HepG2 (cell line): ENCODE data around the gene BCAS2. TPM values are rescaled to one million over a fixed set of nuclear protein-coding genes. Genes with fewer than 3 reads are reported as not detected.

ENCODE experiments used
- BCL6 ChIP-seq: IDR thresholded peaks from 2 replicates; pipeline ENCODE4 v1.6.1; 2016; ENCODE audit warnings: missing genetic modification reagents, missing compliant biosample characterization
- BORCS8-MEF2B ChIP-seq: sonication (generic); formaldehyde crosslinking; IDR thresholded peaks from 2 replicates; pipeline ENCODE4 v1.8.0; 2022; ENCODE audit warnings: mild to moderate bottlenecking, missing genetic modification reagents
- IKZF4 ChIP-seq: sonication (generic); formaldehyde crosslinking; IDR thresholded peaks from 2 replicates; pipeline ENCODE4 v1.5.1; 2020; ENCODE audit warnings: borderline replicate concordance, mild to moderate bottlenecking, low read depth, missing genetic modification reagents; ENCODE audit errors: not compliant biosample characterization
- JUNB ChIP-seq: sonication (generic); formaldehyde crosslinking; IDR thresholded peaks from 2 replicates; pipeline ENCODE4 v1.8.0; 2022; ENCODE audit warnings: missing genetic modification reagents, mild to moderate bottlenecking, borderline replicate concordance
- MIXL1 ChIP-seq: IDR thresholded peaks from 2 replicates; pipeline ENCODE4 v1.6.1; 2016
- NR1H2 ChIP-seq: sonication (generic); formaldehyde crosslinking; IDR thresholded peaks from 2 replicates; pipeline ENCODE4 v1.8.1; 2022; ENCODE audit warnings: low read depth, missing genetic modification reagents, borderline replicate concordance
- YEATS2 ChIP-seq: sonication (generic); formaldehyde crosslinking; IDR thresholded peaks from 2 replicates; pipeline ENCODE4 v1.4.0; 2020; ENCODE audit warnings: missing genetic modification reagents, borderline replicate concordance
- ZBTB43 ChIP-seq: sonication (generic); formaldehyde crosslinking; conservative IDR thresholded peaks from 2 replicates; pipeline ENCODE4 v1.4.0; 2020; ENCODE audit warnings: missing genetic modification reagents
- ZNF143 ChIP-seq: sonication (generic); formaldehyde crosslinking; IDR thresholded peaks from 2 replicates; pipeline ENCODE4 v1.4.0; 2020; ENCODE audit warnings: missing genetic modification reagents
- ZNF543 ChIP-seq: sonication (generic); formaldehyde crosslinking; IDR thresholded peaks from 2 replicates; pipeline ENCODE4 v1.4.0; 2020; ENCODE audit warnings: mild to moderate bottlenecking, missing genetic modification reagents
- ZNF574 ChIP-seq: sonication (generic); formaldehyde crosslinking; IDR thresholded peaks from 2 replicates; pipeline ENCODE4 v1.4.0; 2020; ENCODE audit warnings: missing genetic modification reagents
- ZNF749 ChIP-seq: sonication (generic); formaldehyde crosslinking; IDR thresholded peaks from 2 replicates; pipeline ENCODE4 v1.8.0; 2022; ENCODE audit warnings: mild to moderate bottlenecking, missing genetic modification reagents, moderate library complexity, borderline replicate concordance
- polyA plus RNA-seq, 8 experiments: library from polyadenylated mRNA; depleted of rRNA in 3 of 8; stranded (reverse) in 7 of 8; unstranded in 1 of 8; fragments of >200 nt; fragmentation: Illumina TruSeq in 4 of 8; extraction: Trizol in 4 of 8; gene quantifications; 2 replicates each; pipeline versions ENCODE4 v1.2.1 to v1.2.3, GENCODE V29; 2011 to 2016; ENCODE audit warnings: low read depth in 4 of 8, missing spikeins in 1 of 8, mixed read lengths in 1 of 8; ENCODE audit not compliant: insufficient read depth in 1 of 8
- total RNA-seq, 5 experiments: library from RNA; depleted of rRNA; stranded (reverse); fragments of >200 nt; fragmentation: Illumina TruSeq; extraction: Trizol; gene quantifications; 2 replicates each; pipeline ENCODE4 v1.2.3, GENCODE V29; 2016; ENCODE audit warnings: low read depth in 1 of 5
- TF ChIP-seq, protein P1 (sequence below): sonication (generic); formaldehyde crosslinking; IDR thresholded peaks from 2 replicates; pipeline ENCODE4 v1.4.0; 2020; ENCODE audit warnings: mild to moderate bottlenecking, low read depth, missing genetic modification reagents
- TF ChIP-seq, protein P2 (sequence below), 2 experiments: fragments of 450-650 bp in 1 of 2; sonication (generic) in 1 of 2; formaldehyde crosslinking; IDR thresholded peaks; 2 replicates each; pipeline versions ENCODE4 v1.5.0 to v1.8.0; 2020 to 2022; ENCODE audit warnings: mild to moderate bottlenecking in 1 of 2, missing genetic modification reagents in 1 of 2
- TF ChIP-seq, protein P3 (sequence below): fragments of 450-650 bp; IDR thresholded peaks from 2 replicates; pipeline ENCODE4 v1.6.1; 2016
- TF ChIP-seq, protein P4 (sequence below): sonication (generic); formaldehyde crosslinking; IDR thresholded peaks from 2 replicates; pipeline ENCODE4 v1.5.1; 2020; ENCODE audit warnings: mild to moderate bottlenecking, moderate library complexity, missing genetic modification reagents

Gene BCAS2
- total and polyA plus RNA-seq, 2 of the 13 experiments (the other 11 are each of a cell fraction or from before 2014, with no cell fraction given) = 18.0 to 47.4 TPM

DNA sequence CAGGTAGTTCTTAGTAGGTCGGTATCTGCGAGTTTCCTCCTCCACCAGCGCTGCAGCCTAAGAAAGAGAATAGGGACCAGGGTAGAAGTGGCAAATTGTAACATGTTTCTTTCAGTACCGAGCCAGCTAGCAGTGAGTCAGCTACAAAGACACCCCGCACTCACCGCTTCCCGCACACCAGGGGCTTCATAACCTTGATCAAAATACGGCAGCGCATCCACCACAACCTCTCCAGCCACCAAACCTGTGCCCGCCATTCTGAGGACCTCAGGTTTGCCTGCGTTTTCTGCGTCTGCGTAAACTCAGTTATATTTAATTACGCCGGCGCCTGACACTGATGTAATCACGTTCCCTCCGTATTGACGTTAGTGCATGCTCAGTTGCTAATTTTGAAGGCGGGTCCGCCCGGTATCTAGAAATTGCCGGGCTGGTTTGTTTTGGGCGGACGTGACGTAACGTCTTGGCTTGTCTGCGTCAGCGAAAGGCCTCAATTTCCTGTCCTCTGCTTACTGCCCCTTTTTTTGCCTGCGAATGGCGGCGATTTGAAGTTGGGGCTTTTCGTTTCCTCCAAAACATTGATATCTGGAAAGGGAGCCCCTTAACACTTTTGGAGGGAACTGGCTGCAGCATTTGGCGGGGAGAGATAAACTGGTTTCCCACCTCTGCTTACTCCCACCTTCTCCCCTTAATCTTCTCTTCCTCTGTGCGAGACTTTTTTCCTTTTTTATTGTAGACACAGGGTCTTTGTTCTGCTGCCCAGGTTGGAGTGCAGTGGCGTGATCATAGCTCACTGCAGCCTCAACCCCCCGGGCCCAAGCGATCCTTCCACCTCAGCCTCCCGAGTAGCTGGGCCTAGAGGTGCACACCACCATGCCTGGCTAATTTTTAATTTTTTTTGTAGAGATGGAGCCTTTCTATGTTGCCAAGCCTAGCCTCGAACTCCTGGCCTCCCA is at the start of gene BCAS2 (continued):
- TF ChIP-seq, protein P1, sequence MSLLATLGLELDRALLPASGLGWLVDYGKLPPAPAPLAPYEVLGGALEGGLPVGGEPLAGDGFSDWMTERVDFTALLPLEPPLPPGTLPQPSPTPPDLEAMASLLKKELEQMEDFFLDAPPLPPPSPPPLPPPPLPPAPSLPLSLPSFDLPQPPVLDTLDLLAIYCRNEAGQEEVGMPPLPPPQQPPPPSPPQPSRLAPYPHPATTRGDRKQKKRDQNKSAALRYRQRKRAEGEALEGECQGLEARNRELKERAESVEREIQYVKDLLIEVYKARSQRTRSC = no peak
- TF ChIP-seq NR1H2 (CRISPR knock-in tag) (no peak), ZNF143 (CRISPR knock-in tag) (peak; percentile 18; the same call in 1 of the 2 replicates), MIXL1 (CRISPR knock-in tag) (peak; percentile 97), ZBTB43 (CRISPR knock-in tag) (no peak), ZNF574 (peak; percentile 77), BORCS8-MEF2B (CRISPR knock-in tag) (no peak; the same call in none of the 2 replicates), ZNF543 (CRISPR knock-in tag) (no peak), JUNB (CRISPR knock-in tag) (no peak), IKZF4 (CRISPR knock-in tag) (no peak), BCL6 (CRISPR knock-in tag) (no peak), ZNF749 (0 out of 2 replicates have a peak, but pooled peaks have one; percentile 31), YEATS2 (CRISPR knock-in tag) (peak; percentile 91; the same call in 1 of the 2 replicates)
- TF ChIP-seq, protein P2, sequence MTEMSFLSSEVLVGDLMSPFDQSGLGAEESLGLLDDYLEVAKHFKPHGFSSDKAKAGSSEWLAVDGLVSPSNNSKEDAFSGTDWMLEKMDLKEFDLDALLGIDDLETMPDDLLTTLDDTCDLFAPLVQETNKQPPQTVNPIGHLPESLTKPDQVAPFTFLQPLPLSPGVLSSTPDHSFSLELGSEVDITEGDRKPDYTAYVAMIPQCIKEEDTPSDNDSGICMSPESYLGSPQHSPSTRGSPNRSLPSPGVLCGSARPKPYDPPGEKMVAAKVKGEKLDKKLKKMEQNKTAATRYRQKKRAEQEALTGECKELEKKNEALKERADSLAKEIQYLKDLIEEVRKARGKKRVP (CRISPR knock-in tag; IDR thresholded peaks at IDR 0.05) = peak in 1 of 2 experiments; percentile 87; a peak in 2 of 4 replicates
- TF ChIP-seq, protein P3, sequence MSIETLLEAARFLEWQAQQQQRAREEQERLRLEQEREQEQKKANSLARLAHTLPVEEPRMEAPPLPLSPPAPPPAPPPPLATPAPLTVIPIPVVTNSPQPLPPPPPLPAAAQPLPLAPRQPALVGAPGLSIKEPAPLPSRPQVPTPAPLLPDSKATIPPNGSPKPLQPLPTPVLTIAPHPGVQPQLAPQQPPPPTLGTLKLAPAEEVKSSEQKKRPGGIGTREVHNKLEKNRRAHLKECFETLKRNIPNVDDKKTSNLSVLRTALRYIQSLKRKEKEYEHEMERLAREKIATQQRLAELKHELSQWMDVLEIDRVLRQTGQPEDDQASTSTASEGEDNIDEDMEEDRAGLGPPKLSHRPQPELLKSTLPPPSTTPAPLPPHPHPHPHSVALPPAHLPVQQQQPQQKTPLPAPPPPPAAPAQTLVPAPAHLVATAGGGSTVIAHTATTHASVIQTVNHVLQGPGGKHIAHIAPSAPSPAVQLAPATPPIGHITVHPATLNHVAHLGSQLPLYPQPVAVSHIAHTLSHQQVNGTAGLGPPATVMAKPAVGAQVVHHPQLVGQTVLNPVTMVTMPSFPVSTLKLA = peak; percentile 34; the same call in 1 of the 2 replicates
- TF ChIP-seq, protein P4, sequence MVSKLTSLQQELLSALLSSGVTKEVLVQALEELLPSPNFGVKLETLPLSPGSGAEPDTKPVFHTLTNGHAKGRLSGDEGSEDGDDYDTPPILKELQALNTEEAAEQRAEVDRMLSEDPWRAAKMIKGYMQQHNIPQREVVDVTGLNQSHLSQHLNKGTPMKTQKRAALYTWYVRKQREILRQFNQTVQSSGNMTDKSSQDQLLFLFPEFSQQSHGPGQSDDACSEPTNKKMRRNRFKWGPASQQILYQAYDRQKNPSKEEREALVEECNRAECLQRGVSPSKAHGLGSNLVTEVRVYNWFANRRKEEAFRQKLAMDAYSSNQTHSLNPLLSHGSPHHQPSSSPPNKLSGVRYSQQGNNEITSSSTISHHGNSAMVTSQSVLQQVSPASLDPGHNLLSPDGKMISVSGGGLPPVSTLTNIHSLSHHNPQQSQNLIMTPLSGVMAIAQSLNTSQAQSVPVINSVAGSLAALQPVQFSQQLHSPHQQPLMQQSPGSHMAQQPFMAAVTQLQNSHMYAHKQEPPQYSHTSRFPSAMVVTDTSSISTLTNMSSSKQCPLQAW (CRISPR knock-in tag) = no peak
